Spinal cord (tissue), 10 donors: Measurements from ENCODE around the gene IRF2BP2. TPM values are rescaled to one million over a fixed set of nuclear protein-coding genes. Genes with fewer than 3 reads are reported as not detected.

Source experiments
- DNase-seq, 6 donors: peaks; one replicate each; pipeline versions ENCODE4 v3.0.0 to v3.0.0-alpha.2; 2013 to 2015; ENCODE audit warnings: low spot score in 6 of 6, low read depth in 4 of 6
- H3K27ac ChIP-seq: one replicate; pipeline ENCODE4 v1.5.1; 2013; ENCODE audit warnings: low read depth, low read length, control low read depth
- H3K27me3 ChIP-seq: one replicate; pipeline ENCODE4 v1.6.1; 2013; ENCODE audit warnings: low read length; ENCODE audit not compliant: control insufficient read depth, insufficient read depth
- H3K36me3 ChIP-seq: one replicate; pipeline ENCODE4 v1.6.1; 2013; ENCODE audit warnings: low read length; ENCODE audit not compliant: control insufficient read depth, insufficient read depth
- H3K4me1 ChIP-seq: one replicate; pipeline ENCODE4 v1.6.1; 2013; ENCODE audit warnings: low read length; ENCODE audit not compliant: control insufficient read depth, insufficient read depth
- H3K4me3 ChIP-seq: one replicate; pipeline ENCODE4 v1.5.1; 2013; ENCODE audit warnings: low read depth, low read length, control low read depth
- H3K9me3 ChIP-seq: one replicate; pipeline ENCODE4 v1.6.1; 2013; ENCODE audit warnings: low read length; ENCODE audit not compliant: control insufficient read depth, insufficient read depth
- WGBS: methylation state at CpG from one replicate; pipeline ENCODE4 v1.1.5; 2013; ENCODE audit warnings: missing lambda C conversion rate; ENCODE audit not compliant: insufficient coverage; 5-methylcytosine and 5-hydroxymethylcytosine counted together
- polyA plus RNA-seq, 2 donors: library from polyadenylated mRNA; unstranded; fragments of 120-200 nt; gene quantifications; one replicate each; pipeline ENCODE4 v1.2.1, GENCODE V29; 2013; ENCODE audit not compliant: insufficient read length in 2 of 2
- total RNA-seq, 2 donors: library from RNA; depleted of rRNA in 1 of 2; stranded (reverse); fragments of 120-200 nt in 1 of 2; fragments of >200 nt in 1 of 2; gene quantifications; one replicate each; pipeline versions ENCODE4 v1.2.3 to v1.2.4, GENCODE V29; 2013 to 2014
- donor health status: healthy.

The IRF2BP2 gene
- total and polyA plus RNA-seq, 4 donors: 98.7 to 105 (median 103) TPM

- no peaks in the 10 kb centered on the region for H3K36me3 ChIP-seq
- H3K4me1 ChIP-seq: no peaks in the 10 kb centered on the region
- WGBS: no CpG with 5 or more reads among the region's 6 CpGs
- no peaks in the 10 kb centered on the region for H3K27me3 ChIP-seq
- no peak overlapping the region for H3K4me3 ChIP-seq
- no peak overlapping the region for H3K27ac ChIP-seq
- no peak for DNase-seq
- no peaks in the 10 kb centered on the region for H3K9me3 ChIP-seq
These were observed 16.4 kb upstream of the IRF2BP2 start for GRCh38 chr1:234626391-234626790.

GRCh38 chr1:234624724-234625117, 14.7 kb upstream of the IRF2BP2 start:
- 83% methylated on average over 3 of the region's 3 CpGs for WGBS
- H3K4me3 ChIP-seq: no peak overlapping the region

DNA sequence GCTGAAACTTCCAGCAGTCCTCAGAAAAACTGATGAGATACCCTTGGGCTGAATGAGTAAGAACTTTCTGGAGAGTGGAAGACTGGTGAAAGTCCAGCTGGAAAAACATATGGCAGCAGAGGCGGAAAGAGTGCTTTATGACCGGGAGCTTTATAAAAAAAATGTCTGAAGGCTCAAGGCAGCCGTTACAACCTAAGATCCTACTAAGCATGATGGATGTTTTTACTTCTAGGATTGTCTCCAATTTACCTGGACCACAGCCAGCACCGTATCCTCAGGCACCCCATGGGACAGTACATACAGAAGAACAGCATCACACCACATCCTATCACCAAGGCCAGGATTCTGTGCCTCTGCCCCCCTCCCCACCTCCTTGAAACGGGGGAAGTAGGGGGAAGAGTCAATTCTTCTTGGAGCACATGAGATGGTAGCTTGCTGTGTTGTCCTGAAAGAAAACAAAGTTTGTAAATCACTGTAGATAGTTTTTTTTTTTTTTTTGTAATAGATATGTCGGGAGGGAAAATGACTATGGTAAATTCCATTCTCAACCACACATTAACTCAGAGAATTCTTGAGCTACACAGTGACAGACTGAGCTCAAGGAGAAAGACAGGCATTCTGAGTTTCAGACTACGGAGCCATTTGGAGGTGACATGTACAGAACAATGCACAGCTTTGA, 11.8 kb upstream of the IRF2BP2 start:
- DNase-seq: peak in 2 of 6 donors; percentile 29 to 56
- H3K27ac ChIP-seq: peak overlapping the region; percentile 62
- no peak overlapping the region for H3K4me3 ChIP-seq
- WGBS: 29% methylated on average over 1 of the region's 7 CpGs
- no peaks in the 10 kb centered on the region for H3K36me3 ChIP-seq
- H3K27me3 ChIP-seq: no peaks in the 10 kb centered on the region
- H3K4me1 ChIP-seq: no peaks in the 10 kb centered on the region
- no peaks in the 10 kb centered on the region for H3K9me3 ChIP-seq

More at GRCh38 chr1:234624724-234625117, 14.7 kb upstream of the IRF2BP2 start:
- no peaks in the 10 kb centered on the region for H3K9me3 ChIP-seq
- H3K27me3 ChIP-seq: no peaks in the 10 kb centered on the region
- H3K36me3 ChIP-seq: no peaks in the 10 kb centered on the region
- DNase-seq: no peak
- no peaks in the 10 kb centered on the region for H3K4me1 ChIP-seq
- H3K27ac ChIP-seq: no peak overlapping the region

GRCh38 chr1:234621127-234621468, 11.1 kb upstream of the IRF2BP2 start:
- Histone ChIP-seq H3K4me1 (no peaks in the 10 kb centered on the region), H3K4me3 (no peak overlapping the region), H3K9me3 (no peaks in the 10 kb centered on the region), H3K36me3 (no peaks in the 10 kb centered on the region), H3K27ac (no peak overlapping the region), H3K27me3 (no peaks in the 10 kb centered on the region)
- WGBS: no CpG with 5 or more reads among the region's 3 CpGs
- no peak for DNase-seq

DNA sequence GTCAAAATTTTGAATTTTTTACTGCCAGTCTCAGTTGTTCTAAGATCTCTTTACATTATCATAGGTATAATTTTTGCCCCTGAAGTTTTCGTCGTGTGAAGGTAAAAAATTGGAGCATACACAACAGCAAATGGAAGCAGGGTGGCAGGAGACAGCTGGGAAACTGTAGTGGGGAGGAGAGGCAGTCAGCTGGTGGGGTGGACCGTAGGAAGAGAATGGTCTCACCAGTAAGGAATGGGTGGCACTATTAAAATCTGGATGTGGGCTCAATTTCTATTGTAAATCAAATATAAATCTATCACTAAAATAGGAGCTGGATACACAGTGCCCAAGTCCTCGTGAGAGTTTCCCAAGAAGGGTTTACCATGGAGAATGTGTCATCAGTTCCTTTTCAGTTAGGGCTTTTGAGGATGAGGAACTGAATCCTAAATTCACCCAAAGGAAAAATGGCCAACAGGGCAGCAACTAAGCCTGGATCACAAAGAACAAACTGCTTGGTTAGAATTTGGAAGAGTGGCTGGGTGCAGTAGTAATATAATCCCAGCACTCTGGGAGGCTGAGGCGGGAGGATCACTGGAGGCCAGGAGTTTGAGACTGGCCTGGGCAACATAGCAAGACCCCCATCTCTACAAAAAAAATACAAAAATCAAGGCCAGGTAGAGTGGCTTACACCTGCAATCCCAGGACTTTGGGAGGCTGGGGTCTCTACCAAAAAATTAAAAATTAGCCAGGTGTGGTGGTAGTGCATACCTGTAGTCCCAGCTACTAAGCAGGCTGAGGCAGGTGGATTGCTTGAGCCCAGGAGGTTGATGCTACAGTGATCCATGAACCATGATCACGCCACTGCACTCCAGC, 10.5 kb upstream of the IRF2BP2 start:
- H3K9me3 ChIP-seq: no peaks in the 10 kb centered on the region
- DNase-seq: no peak
- WGBS: no CpG with 5 or more reads among the region's 6 CpGs
- no peak overlapping the region for H3K27ac ChIP-seq
- H3K4me3 ChIP-seq: no peak overlapping the region
- H3K27me3 ChIP-seq: no peaks in the 10 kb centered on the region
- H3K36me3 ChIP-seq: no peaks in the 10 kb centered on the region
- no peaks in the 10 kb centered on the region for H3K4me1 ChIP-seq

DNA sequence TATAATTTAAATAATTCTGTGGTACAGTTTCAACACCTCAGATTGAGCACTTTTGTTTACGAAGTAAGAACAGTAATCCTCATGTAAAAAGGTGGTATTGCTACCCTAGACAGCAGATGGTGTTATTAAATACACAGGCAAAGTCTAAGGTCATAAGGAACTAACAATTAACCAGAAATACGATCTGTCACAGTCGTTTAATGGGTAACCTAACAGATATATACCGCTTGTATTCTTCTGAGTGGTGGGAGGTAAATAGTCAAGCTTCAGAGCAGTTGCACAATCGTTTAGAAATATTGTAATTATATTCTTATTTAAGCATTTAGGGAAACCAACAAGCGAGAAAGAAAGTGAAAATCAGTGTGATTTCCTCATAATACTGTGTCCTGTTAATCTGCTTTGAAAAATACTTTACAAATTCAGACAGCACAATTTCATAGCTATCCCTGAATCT, 9.8 kb upstream of the IRF2BP2 start:
- H3K4me3 ChIP-seq: no peak overlapping the region
- H3K36me3 ChIP-seq: no peaks in the 10 kb centered on the region
- H3K4me1 ChIP-seq: peaks cover 2% of the 10 kb centered on the region
- no peaks in the 10 kb centered on the region for H3K9me3 ChIP-seq
- WGBS: no CpG with 5 or more reads among the region's 6 CpGs
- DNase-seq: no peak
- H3K27me3 ChIP-seq: no peaks in the 10 kb centered on the region
- no peak overlapping the region for H3K27ac ChIP-seq

DNA sequence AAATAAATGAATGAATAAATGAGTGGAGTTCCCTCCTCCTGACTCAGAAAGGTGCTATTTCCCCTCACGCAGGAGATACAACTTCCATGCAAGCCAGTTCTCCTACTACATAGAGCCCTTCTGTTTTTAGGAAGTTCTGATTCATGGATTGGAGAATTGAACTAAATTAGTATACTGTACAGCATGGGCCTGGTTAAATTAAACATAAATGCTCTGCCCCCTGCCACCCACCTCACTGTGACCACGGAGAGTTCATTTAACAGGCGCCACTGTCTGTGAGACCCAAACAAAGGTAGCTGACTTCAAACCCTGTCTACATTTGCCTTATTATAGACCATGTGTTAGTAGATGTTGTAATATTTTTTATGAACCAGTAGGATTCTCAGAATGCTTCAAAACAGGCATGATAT, 9.1 kb upstream of the IRF2BP2 start:
- Histone ChIP-seq H3K27me3 (no peaks in the 10 kb centered on the region), H3K27ac (peak overlapping the region; percentile 36), H3K9me3 (no peaks in the 10 kb centered on the region), H3K36me3 (no peaks in the 10 kb centered on the region), H3K4me3 (no peak overlapping the region), H3K4me1 (peaks cover 5% of the 10 kb centered on the region)
- WGBS: no CpG with 5 or more reads among the region's 3 CpGs
- DNase-seq: no peak

DNA sequence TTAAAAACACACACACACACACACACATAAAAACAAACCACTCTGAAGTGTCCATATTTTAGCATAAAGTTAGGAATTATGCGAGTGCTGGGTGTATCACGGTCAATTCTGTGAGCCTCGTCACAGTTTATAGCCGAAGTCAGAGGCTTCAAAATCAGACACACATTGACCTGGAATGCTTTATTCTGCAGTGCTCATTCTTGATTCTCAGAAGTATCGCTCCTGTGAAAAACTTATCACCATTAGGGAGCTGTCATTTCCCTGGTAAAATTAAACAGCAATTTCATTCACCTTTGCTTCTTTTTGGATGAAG, 8.7 kb upstream of the IRF2BP2 start:
- H3K4me1 ChIP-seq: peaks cover 5% of the 10 kb centered on the region
- H3K4me3 ChIP-seq: no peak overlapping the region
- no peaks in the 10 kb centered on the region for H3K36me3 ChIP-seq
- no peak for DNase-seq
- WGBS: 77% methylated on average over 4 of the region's 5 CpGs
- peak overlapping the region; percentile 36 for H3K27ac ChIP-seq
- no peaks in the 10 kb centered on the region for H3K27me3 ChIP-seq
- H3K9me3 ChIP-seq: no peaks in the 10 kb centered on the region

DNA sequence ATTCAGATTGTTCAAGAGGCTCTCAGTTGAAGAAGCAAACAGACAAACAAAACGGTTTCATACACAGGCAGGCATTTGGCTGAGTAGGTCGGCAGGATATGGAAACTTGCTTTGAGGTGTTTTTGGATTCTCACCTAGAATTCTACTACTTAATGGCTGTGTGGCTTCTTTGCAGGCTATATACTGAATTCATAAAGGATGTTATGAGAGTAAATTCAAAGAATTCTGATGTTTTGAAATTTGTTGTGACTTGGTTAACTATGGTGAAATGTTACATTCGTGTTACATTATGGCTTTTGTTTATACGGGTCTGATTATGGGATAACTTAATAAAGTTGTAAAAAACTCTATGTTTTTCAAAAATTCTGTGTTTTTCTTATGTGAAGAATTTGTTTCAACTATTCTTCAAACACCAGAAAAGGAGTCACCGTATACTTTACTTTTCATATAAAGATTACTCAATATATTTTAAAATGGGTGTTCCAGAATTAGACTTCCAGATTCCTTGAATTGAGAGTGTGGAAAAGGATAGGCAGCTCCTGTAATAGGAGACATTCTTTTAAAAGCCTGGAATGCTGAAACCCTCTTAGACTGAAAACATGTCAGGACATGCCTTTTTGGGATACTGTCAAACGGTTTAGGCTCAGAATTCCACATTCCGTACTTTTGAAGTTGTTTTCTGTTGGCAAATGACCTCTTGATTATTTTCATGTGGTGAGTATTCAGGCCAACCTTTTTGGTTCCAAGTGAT, 8.2 kb upstream of the IRF2BP2 start:
- WGBS: 60% methylated on average over 1 of the region's 7 CpGs
- peaks cover 9% of the 10 kb centered on the region for H3K4me1 ChIP-seq
- peak in 1 of 6 donors; percentile 29 for DNase-seq
- H3K4me3 ChIP-seq: no peak overlapping the region
- H3K9me3 ChIP-seq: no peaks in the 10 kb centered on the region
- H3K27me3 ChIP-seq: no peaks in the 10 kb centered on the region
- no peaks in the 10 kb centered on the region for H3K36me3 ChIP-seq
- H3K27ac ChIP-seq: peak overlapping the region; percentile 36
